CD14-positive monocyte (primary cell): Measurements from ENCODE around the gene GGA1. TPM values are rescaled to one million over a fixed set of nuclear protein-coding genes. Genes with fewer than 3 reads are reported as not detected.

Experiments used
- DNase-seq, 3 donors: peaks; one replicate each; pipeline ENCODE4 v3.0.0-alpha.2; 2011 to 2022
- H2AFZ ChIP-seq: 2 replicates; pipeline ENCODE4 v1.6.0; 2012; ENCODE audit warnings: mild to moderate bottlenecking, low read depth, low read length, inconsistent platforms; ENCODE audit not compliant: insufficient read depth, poor library complexity, severe bottlenecking
- H3K27ac ChIP-seq, 2 donors: 1 replicate in 1 of 2; 2 replicates in 1 of 2; pipeline ENCODE4 v1.5.1; 2012 to 2013; ENCODE audit warnings: low read length in 2 of 2, control low read depth in 1 of 2, inconsistent platforms in 1 of 2, low read depth in 1 of 2, mild to moderate bottlenecking in 1 of 2
- H3K27me3 ChIP-seq, 2 donors: one replicate each; pipeline versions ENCODE4 v1.6.0 to v1.6.1; 2011 to 2013; ENCODE audit warnings: low read length in 2 of 2; ENCODE audit not compliant: control insufficient read depth in 2 of 2, insufficient read depth in 2 of 2
- H3K36me3 ChIP-seq, 2 donors: replicated peaks in 1 of 2; 1 replicate in 1 of 2; 2 replicates in 1 of 2; pipeline versions ENCODE4 v1.5.1 to v1.6.1; 2012 to 2013; ENCODE audit warnings: low read length in 2 of 2, control low read depth in 1 of 2, inconsistent platforms in 1 of 2, mild to moderate bottlenecking in 1 of 2; ENCODE audit not compliant: insufficient read depth in 2 of 2, control insufficient read depth in 1 of 2
- H3K4me1 ChIP-seq, 2 donors: 1 replicate in 1 of 2; 2 replicates in 1 of 2; pipeline versions ENCODE4 v1.5.1 to v1.6.1; 2012 to 2013; ENCODE audit warnings: low read length in 2 of 2, control low read depth in 1 of 2, inconsistent platforms in 1 of 2, mild to moderate bottlenecking in 1 of 2, moderate library complexity in 1 of 2; ENCODE audit not compliant: insufficient read depth in 2 of 2, control insufficient read depth in 1 of 2
- H3K4me2 ChIP-seq: replicated peaks from 2 replicates; pipeline ENCODE3; 2012; ENCODE audit warnings: low read length, moderate library complexity, mild to moderate bottlenecking; ENCODE audit not compliant: poor library complexity, severe bottlenecking; ENCODE audit errors: extremely low read depth
- H3K4me3 ChIP-seq, 3 experiments: fragments of 200-600 bp in 1 of 3; sonication (generic) in 1 of 3; replicated peaks in 1 of 3; 1 replicate in 2 of 3; 2 replicates in 1 of 3; pipeline ENCODE4 v1.5.1; 2011 to 2013; ENCODE audit warnings: low read length in 3 of 3, mild to moderate bottlenecking in 3 of 3, control low read depth in 2 of 3, low read depth in 2 of 3, inconsistent platforms in 1 of 3, moderate library complexity in 1 of 3
- H3K79me2 ChIP-seq: 2 replicates; pipeline ENCODE4 v1.6.0; 2012; ENCODE audit warnings: mild to moderate bottlenecking, control low read depth, inconsistent platforms, low read length, moderate library complexity; ENCODE audit not compliant: insufficient read depth
- H3K9ac ChIP-seq: 2 replicates; pipeline ENCODE4 v1.6.0; 2017; ENCODE audit warnings: low read length, mild to moderate bottlenecking; ENCODE audit not compliant: insufficient read depth, poor library complexity, severe bottlenecking
- H3K9me3 ChIP-seq, 2 donors: replicated peaks in 1 of 2; 1 replicate in 1 of 2; 2 replicates in 1 of 2; pipeline versions ENCODE4 v1.5.1 to v1.6.1; 2012 to 2013; ENCODE audit warnings: low read length in 2 of 2, control low read depth in 1 of 2; ENCODE audit not compliant: control insufficient read depth in 1 of 2, insufficient read depth in 1 of 2
- H4K20me1 ChIP-seq: 2 replicates; pipeline ENCODE4 v1.6.0; 2012; ENCODE audit warnings: mild to moderate bottlenecking, low read length, control low read depth, moderate library complexity; ENCODE audit not compliant: insufficient read depth
- H3K27ac Mint-ChIP-seq, 7 donors: one replicate each; pipeline ENCODE4 v1.8.0; 2020; ENCODE audit warnings: mild to moderate bottlenecking in 7 of 7, mixed read lengths in 7 of 7, moderate library complexity in 6 of 7, inconsistent platforms in 2 of 7
- H3K27me3 Mint-ChIP-seq, 3 donors: one replicate each; pipeline ENCODE4 v1.8.0; 2021 to 2022; ENCODE audit warnings: low read depth in 3 of 3, mild to moderate bottlenecking in 3 of 3, mixed read lengths in 3 of 3, moderate library complexity in 3 of 3, inconsistent platforms in 1 of 3
- H3K36me3 Mint-ChIP-seq, 2 donors: one replicate each; pipeline ENCODE4 v1.8.0; 2020; ENCODE audit warnings: mixed read lengths in 2 of 2, inconsistent platforms in 1 of 2, mild to moderate bottlenecking in 1 of 2
- H3K4me1 Mint-ChIP-seq: one replicate; pipeline ENCODE4 v1.8.0; 2020; ENCODE audit warnings: mild to moderate bottlenecking, mixed read lengths
- H3K4me3 Mint-ChIP-seq, 2 donors: one replicate each; pipeline ENCODE4 v1.8.0; 2020; ENCODE audit warnings: mild to moderate bottlenecking in 2 of 2, mixed read lengths in 2 of 2, moderate library complexity in 1 of 2
- H3K9me3 Mint-ChIP-seq, 7 donors: one replicate each; pipeline ENCODE4 v1.8.0; 2020 to 2022; ENCODE audit warnings: mixed read lengths in 7 of 7, mild to moderate bottlenecking in 6 of 7, moderate library complexity in 6 of 7, inconsistent platforms in 2 of 7
- CTCF ChIP-seq: fragments of 200-600 bp; IDR thresholded peaks from one replicate; pipeline ENCODE4 v1.8.0; 2022; ENCODE audit warnings: antibody characterized with exemption, mild to moderate bottlenecking
- WGBS: methylation state at CpG from one replicate; pipeline ENCODE4 v1.1.5; 2013; ENCODE audit warnings: missing lambda C conversion rate; ENCODE audit not compliant: insufficient coverage; 5-methylcytosine and 5-hydroxymethylcytosine counted together
- intact Hi-C, 2 donors: fragments of 100-400 bp; cut with micrococcal nuclease; formaldehyde crosslinking; loops; one replicate each; pipeline versions ENCODE4 v1.15.0 to v1.15.1; 2023
- polyA plus RNA-seq, 3 donors: library from polyadenylated mRNA; depleted of rRNA in 1 of 3; unstranded in 2 of 3; stranded (reverse) in 1 of 3; fragments of 300-500 nt in 2 of 3; fragments of >200 nt in 1 of 3; fragmentation: Illumina TruSeq in 2 of 3; gene quantifications; 1 replicate in 2 of 3; 2 replicates in 1 of 3; pipeline ENCODE4 v1.2.3, GENCODE V29; 2012 to 2021

The GGA1 gene
- polyA plus RNA-seq, 3 donors, result 19.8 to 91.0 (median 24.8) TPM

GRCh38 chr22:37658133-37659065, 49.8 kb downstream of the GGA1 start, which contains the start of gene PDXP:
PDXP (plus strand) TSS chr22:37658723; CDS start chr22:37658783, 60 bp downstream.
- TF ChIP-seq CTCF, result no peak
- H2AFZ ChIP-seq, result peak within 1 kb of the TSS; percentile 75

More at GRCh38 chr22:37658133-37659065, 49.8 kb downstream of the GGA1 start, which contains the start of gene PDXP:
- Histone ChIP-seq H3K4me1 (peaks cover 42 to 51% of the 10 kb centered on the region in 2 donors), H3K27ac (peak within 1 kb of the TSS; percentile 47 to 76), H3K27me3 (no peaks in the 10 kb centered on the region), H4K20me1 (peaks cover 58% of the 10 kb centered on the region), H3K4me3 (peak within 1 kb of the TSS; percentile 26 to 71 (median 43)), H3K9ac (peak within 1 kb of the TSS; percentile 19), H3K4me2 (peak within 1 kb of the TSS; percentile 93), H3K36me3 (peaks cover 14 to 24% of the 10 kb centered on the region in 2 donors), H3K9me3 (no peaks in the 10 kb centered on the region), H3K79me2 (peaks cover 42% of the 10 kb centered on the region)
- Mint-ChIP-seq H3K27me3 (peaks cover 0 to 4% (median 0%) of the 10 kb centered on the region in 3 donors), H3K4me1 (peaks cover 44% of the 10 kb centered on the region), H3K36me3 (peaks cover 15 to 20% of the 10 kb centered on the region in 2 donors), H3K4me3 (peak within 1 kb of the TSS; percentile 82 to 88), H3K27ac (peak within 1 kb of the TSS; percentile 77 to 96 (median 95)), H3K9me3 (peaks cover 0 to 2% (median 0%) of the 10 kb centered on the region in 7 donors)
- intact Hi-C loops, result loop anchor here in 1 of 2 donors (2.0 kb wide), 1 partner anchor 18 kb away; no protein-coding TSS in a partner anchor
- under 1% methylated on average over 90 of the region's 101 CpGs for WGBS
- DNase-seq, result peak; percentile 99
